Islet precursor cell (in vitro differentiated cells): ENCODE data around the gene STXBP2.

Experiments used
- DNase-seq: peaks from one replicate; pipeline ENCODE4 v3.0.0-alpha.2; 2018

Gene STXBP2

DNA sequence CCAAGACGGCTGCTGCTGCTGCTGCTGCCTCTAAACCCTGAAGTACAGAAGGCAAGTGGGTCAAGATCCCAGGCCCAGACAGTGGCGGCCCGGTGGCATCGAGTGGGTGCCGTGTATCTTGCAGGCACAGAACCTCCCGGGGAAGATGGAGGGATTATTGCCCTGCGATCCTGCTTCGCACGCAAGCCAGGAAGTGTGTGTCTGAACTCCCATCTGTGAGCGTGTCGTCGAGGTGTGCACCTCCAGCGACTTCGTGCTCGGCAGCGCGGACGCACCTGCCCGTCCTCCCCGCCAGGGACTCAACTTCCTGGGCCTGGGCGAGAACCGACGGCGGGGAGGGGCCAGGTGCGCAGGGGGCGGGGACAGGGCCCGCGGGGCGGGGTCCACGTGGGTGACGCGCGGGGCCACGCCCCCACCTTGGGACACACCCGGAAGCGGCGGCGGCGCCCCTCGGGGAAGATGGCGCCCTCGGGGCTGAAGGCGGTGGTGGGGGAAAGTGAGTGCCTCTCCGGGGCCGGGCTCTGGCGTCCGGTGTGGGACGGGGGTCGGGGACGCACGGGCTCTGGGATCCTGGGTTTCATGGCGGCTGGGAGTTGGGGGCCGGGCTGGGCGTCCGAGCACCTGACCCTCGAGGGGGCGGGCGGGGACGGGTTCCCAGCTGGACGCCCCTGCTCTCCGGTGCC lies at the start of gene STXBP2:
TSS of gene STXBP2 (plus strand) at position 420 of the 683 bp plus-strand sequence. CDS start at position 460, 40 bp downstream.
- peak; percentile 91 for DNase-seq

DNA sequence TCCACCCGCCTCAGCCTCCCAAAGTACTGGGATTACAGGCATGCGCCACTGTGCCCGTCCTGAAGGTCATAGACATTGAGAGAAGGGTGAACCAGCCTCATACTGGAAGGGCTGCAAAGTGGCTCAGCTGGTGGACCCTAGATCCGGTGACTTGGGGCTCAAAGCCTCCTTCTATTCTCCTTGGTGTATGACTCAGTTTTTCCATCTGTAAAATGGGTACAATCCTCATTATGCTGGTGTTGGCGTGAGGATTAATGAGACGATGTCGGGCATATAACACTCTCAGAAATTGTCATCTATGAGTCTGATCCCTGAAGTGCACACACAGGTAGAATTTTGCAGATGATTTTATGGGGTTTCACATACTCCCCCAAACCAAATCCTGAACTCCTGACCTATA lies 47.1 kb upstream of the STXBP2 start:
- no peak for DNase-seq

DNA sequence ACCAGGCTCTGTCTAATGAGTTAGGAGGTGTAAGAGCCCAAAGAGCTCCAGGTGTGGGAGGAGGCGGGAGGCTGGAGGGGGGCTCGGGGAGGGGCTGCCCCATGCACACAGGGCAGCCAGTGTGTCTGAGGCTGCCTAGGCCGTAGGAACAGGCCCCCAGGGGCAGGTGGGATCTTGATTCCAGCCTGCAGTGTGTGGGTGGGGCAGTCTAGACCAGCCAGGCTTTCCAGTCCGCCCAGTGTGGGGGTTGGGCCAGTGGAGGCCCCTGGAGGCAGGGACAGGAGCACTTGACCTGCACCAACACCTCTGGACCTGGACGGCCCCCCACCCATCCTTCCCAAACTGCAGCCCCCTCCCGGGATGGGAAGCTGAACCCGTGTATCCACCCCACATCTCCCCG lies 46.7 kb upstream of the STXBP2 start:
- peak; percentile 89 for DNase-seq

DNA sequence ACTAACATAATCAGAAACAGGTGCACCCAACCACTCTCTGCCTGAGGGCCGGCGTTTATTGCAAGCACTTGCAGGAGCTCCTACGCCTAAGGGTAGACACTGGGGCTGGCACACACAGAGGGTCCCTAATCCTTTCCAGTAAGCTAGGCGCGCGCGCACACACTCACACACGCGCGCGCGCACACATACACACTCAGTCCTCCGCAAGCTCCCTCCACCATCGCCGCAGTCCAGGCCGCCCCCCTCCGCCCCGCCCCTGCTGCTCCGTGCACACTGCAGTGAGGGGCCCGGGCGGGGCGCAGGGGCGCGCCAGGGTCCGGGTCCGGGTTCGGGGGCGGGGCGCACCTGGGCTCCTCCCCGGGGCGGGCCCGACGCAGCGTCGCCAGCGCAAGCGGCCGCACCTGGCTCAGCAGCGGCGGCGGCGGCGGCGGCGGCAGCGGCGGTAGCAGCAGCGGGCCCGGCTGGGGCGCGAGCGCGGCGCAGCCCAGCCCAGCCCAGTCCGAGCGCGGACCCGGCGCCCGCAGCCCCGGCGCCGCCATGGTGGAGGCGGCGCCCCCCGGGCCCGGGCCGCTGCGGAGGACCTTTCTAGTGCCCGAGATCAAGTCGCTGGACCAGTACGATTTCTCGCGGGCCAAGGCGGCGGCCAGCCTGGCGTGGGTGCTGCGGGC lies 41.3 kb upstream of the STXBP2 start, which contains the start of gene CAMSAP3:
TSS of gene CAMSAP3 (plus strand) at position 398 of the 668 bp plus-strand sequence. CDS start at position 538, 140 bp downstream.
- peak; percentile 81 for DNase-seq

DNA sequence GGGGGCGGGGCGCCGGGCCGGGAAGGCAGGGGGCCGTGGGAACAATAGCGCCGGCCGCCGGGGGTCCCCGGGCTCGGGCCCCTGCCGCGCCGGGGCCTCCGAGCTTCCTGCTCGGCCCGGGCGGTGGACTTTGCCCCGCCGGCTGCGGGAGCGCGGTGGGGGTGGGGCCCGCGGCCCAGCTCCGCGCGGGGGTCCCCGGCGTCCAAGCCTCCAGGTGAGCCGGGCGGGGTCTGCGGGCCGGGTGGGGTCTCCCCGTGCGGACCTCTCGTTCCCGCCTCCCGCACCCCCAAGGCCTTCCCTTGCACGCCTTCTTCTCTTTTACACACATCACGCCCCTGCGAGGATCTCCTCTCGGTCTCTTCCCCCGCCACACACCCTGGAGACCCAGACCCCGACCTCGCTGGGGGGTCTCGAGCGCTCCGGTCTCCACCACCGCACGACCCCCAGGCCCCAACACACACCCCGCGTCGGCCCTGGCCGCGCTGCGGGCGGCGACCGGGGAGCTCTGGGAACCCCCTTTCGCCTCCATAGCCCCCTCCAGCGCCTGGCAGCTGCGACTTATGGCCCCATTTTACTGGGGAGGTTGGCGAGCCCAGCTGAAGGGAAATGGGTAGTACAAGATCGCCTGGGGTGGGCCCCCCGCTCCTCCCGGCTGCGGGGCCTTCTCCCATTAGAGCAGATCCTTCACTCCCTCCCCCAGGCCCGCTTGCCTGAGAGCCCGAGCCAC lies 40.5 kb upstream of the STXBP2 start:
- no peak for DNase-seq

DNA sequence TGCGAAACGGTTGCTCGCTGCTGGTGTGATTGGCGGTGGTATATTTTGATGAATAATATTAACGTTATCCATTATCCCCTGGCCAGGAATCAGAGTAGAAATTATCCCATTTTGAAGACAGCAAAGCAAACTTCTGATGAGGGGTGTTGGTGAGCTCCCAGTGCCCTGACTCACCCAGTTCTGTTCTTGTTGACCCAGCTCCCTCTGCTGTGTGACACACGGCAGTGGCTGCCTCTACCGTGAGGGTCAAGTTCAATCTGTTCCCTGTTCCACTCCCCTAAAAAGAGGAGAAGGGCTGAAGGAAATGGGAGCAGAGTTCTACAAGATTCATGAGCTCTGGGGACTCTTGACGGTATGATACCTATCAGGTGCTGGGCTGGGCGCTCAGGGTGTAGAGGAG lies 39.2 kb upstream of the STXBP2 start:
- DNase-seq, result no peak

DNA sequence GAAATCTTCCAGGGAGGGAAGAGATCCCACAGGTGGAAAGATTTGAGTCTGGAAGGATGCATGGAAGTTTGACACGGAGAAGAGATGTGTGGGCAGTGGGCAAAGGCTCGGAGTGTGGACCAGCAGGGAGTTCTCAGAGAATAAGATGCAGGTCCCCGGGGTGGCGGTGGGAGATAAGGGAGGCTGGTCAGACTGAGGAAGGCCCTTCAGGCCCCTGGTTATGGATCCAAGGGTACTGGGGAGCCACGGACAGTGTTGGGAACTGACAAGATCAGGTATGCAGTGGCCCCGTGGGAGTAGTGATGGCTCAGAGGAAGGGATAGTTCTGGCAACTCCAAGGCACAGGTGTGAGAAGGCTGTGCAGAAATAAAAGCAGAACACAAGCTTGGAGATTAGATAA lies 38.7 kb upstream of the STXBP2 start:
- no peak for DNase-seq

DNA sequence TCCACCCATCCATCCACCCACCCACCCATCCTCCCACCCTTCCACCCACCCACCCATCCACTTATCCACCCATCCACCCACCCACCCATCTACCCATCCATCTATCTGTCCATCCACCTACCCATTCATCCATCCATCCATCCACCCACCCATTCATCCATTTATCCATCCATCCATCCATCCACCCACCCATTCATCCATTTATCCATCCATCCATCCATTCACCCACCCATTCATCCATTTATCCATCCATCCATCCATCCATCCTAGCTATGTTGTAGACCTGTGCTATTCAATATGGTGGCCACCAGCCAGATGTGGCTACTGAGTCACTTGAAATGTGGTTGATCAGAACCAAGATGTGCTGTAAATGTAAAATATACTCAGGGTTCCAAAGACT lies 36.2 kb upstream of the STXBP2 start:
- DNase-seq, result no peak

DNA sequence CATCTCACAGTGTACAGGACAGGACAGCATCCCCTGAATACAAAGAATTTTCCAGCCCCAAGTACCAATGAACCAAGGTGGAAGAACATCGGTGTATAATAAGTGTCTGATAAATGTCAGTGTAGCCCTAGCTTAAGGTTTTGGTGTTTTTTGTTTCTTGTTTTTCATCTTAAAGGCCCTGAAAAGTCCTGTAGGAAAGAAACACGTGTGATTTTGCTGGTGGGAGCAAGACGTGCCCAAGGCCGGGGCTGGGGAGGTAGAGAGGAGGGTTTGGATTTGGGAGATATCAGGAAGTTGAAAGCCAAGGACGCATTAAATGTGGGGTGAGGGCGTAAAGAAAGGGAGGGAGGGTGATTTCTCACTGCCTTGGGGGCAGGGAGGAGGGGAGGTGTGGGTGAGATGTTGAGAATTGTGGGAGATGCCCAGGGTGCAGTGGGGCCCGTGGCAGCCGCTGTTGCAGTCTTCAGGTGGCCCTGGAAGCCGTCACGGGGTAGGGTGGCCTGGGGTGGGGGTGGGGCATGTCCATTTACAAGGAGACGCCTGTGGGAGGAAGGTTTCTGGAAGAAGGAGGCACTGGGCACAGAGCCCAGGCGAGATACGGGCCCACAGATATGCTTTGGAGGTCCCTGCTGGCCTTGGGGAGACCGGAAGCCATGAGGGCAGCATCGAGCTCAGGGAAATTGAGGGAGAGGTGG lies 34.5 kb upstream of the STXBP2 start:
- DNase-seq, result no peak

DNA sequence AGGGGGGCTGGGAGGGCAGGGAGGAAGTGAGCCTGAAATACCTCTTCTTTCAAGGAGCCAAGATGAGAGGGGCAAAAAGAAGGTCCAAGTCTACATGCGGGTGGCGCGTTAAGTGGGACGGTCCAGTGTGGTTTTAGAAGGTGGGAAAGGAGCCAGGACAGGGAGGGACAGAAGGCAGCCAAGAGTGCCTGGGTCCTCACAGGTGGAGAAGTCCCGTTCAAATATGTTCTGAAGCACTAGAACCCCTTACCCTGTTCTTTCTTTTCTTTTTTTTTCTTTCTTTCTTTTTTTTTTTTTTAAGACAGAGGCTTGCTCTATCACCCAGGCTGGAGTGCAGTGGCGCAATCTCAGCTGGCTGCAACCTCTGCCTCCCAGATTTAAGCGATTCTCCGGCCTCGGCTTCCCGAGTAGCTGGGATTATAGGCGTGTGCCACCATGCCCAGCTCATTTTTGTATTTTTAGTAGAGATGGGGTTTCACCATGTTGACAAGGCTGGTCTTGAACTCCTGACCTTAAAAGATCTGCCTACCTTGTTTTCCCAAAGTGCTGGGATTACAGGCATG lies 33.9 kb upstream of the STXBP2 start:
- no peak for DNase-seq

DNA sequence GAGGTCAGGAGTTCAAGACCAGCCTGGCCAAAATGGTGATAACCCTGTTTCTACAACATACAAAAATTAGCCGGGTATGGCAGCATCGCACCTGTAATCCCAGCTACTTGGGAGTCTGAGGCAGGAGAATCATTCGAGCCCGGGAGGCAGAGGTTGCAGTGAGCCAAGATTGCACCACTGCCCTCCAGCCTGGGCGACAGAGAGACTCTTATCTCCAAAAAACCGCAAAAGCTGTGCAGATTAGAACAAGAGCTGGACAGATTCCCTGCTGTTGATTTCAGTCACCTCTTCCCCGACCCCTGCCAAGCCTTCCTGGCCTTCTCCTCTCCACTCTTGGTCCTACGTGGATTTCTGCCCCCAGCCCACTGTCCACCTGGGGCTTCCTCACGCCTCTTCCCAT lies 33.0 kb upstream of the STXBP2 start:
- DNase-seq, result no peak

DNA sequence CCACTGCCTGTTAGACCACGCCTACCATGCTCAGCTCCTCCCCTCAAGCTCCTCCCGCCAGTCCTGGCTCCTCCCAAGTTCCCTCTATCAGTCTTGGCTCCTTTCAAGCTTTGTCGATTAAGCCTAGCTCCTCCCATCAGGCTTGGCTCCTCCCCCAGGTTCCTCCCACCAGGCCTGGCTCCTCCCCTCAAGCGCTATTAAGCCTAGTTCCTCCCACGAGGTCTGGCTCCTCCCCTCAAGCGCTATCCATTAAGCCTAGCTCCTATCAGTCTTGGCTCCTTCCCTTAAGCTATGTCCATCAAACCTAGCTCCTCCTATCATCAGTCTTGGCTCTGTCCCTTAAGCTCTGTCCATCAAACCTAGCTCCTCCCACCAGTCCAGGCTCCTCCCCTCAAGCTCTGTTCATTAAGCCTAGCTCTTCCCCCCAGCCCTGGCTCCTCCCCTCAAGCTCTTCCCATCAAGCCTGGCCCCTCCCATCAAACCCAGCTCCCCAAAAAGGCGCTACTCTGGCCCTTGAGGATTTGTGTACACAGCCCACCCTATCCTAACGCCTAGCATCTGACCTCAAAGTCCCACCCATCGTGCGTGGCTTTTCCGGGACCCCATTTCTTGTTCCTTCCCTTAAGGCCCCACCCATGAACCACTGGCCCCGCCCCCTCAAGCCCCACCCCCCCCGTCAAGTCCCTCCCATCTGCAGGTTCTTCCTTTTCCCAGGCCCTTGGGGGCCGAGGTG lies 31.3 kb upstream of the STXBP2 start:
- DNase-seq, result peak; percentile 62

DNA sequence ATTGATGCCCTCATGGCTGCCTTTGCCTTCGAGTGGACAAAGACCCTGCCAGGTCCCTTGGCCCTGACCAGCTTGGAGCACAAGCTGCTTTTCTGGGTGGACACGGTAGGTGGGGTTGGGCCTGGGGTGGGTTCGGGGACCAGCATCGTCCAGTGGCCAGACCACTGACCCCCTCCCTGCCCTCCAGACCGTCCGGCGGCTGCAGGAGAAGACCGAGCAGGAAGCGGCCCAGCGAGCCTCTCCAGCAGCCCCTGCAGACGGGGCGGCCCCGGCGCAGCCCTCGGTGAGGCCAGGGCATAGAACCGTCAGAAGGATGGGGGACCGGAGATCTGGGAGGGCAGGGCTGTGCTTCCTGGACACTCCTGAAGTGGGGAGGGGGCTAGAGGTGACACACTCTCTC lies 30.6 kb upstream of the STXBP2 start:
- no peak for DNase-seq

DNA sequence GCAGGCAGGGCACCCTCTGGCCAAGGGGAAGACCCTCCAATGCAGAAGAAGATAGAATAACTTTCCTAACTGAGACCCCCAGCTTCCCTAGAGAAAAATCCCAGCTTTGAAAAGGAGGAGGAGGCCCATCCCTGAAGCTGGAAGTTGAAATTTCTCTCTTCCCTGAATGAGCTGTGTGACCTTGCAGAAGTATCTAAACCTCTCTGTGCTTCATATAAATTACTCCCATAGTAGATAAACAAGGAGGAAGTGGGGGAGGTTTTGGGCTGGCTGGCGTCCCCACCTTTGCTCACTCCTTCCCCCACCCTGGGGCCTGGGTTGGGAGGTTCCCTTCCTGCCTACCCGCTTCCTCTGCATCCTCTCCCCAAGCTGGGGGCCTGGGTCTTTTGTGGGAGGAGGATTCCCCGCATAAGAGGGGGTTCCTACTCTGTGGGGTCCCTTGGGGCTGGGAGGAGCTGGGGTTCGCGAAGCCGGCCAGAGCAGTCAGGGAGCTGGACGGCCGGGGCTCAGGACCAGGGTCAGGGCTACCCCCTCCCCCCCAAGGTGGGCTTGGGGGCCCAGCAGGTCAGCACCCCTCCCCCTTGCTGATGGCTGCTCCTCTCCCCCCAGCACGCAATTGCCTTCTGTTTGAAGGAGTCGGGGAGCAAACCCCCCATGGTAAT lies 29.6 kb upstream of the STXBP2 start:
- no peak for DNase-seq

DNA sequence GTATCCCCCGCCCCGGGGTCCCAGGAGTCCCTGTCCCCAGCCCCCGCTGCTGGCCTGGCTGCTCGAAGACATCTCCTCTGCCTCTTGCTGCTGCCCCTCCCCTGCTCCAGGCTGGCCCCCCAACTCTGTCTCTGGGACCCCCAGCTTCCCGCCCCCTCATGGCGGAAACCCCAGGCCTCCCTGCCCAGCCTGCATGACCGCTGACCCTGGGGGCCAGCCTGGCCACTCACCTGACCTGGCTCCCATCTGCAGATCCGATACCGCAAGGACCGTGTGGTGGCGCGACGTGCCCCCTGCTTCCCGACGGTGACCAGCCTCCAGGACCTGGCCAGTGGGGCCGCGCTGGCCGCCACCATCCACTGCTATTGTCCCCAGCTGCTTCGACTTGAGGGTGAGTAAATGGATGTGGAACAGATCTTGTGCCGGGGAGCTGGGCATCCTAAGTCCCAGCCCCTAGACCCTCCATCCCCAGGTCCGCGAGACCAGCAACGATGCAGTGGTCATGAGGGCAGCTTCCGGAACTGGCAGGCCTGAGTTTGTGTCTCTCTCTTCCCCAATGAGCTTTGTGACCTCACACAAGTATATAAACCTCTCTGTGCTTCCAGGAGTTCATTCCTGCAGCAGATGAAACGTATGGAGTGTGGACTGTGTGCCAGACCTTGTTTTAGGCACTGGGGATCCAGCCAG lies 28.9 kb upstream of the STXBP2 start:
- no peak for DNase-seq

DNA sequence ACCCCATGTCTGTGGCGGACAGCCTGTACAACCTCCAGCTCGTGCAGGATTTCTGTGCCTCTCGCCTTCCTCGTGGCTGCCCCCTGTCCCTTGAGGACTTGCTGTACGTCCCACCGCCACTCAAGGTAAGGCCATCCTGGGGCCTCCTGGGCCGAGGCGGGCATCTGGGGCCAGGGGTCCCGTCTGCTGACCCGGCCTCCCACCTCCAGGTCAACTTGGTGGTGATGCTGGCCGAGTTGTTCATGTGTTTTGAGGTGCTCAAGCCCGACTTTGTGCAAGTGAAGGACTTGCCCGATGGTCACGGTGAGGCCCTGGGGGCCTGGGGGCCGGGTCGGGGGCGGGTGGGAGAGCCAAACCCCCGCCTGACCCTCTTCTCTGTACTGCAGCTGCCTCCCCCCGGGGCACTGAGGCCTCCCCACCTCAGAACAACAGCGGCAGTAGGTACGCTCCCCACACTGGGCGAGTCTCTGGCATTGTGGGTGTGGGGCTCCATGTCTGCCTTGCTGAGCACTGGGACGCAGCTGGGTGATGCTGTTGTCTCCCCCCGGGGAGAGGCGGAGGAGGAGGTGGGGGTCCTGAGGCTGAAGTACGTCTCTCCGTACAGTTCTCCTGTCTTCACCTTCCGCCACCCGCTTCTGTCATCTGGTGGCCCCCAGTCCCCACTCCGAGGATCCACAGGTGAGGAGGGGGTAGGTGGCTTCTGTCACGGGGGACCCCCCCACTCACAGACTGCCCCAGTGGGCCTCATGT lies 26.2 kb upstream of the STXBP2 start:
- DNase-seq, result peak; percentile 52

DNA sequence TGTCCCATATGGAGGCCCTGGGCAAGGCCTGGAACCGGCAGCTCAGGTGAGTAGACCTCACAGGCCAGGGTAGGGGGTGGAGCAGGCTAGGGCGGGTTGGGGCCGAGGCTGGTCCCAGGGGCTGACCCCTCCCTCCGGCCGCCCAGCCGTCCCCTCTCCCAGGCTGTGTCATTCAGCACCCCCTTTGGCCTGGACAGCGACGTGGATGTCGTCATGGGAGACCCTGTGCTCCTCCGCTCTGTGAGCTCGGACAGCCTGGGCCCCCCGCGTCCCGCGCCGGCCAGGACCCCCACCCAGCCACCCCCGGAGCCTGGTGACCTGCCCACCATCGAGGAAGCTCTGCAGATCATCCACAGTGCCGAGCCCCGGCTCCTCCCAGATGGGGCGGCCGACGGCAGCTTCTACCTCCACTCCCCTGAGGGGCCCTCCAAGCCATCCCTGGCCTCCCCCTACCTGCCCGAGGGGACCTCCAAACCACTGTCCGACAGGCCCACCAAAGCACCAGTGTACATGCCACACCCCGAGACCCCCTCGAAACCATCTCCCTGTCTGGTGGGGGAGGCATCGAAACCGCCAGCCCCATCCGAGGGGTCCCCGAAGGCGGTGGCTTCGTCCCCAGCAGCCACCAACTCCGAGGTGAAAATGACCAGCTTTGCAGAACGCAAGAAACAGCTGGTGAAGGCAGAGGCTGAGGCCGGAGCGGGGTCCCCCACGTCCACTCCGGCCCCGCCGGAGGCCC lies 25.2 kb upstream of the STXBP2 start:
- peak; percentile 61 for DNase-seq

DNA sequence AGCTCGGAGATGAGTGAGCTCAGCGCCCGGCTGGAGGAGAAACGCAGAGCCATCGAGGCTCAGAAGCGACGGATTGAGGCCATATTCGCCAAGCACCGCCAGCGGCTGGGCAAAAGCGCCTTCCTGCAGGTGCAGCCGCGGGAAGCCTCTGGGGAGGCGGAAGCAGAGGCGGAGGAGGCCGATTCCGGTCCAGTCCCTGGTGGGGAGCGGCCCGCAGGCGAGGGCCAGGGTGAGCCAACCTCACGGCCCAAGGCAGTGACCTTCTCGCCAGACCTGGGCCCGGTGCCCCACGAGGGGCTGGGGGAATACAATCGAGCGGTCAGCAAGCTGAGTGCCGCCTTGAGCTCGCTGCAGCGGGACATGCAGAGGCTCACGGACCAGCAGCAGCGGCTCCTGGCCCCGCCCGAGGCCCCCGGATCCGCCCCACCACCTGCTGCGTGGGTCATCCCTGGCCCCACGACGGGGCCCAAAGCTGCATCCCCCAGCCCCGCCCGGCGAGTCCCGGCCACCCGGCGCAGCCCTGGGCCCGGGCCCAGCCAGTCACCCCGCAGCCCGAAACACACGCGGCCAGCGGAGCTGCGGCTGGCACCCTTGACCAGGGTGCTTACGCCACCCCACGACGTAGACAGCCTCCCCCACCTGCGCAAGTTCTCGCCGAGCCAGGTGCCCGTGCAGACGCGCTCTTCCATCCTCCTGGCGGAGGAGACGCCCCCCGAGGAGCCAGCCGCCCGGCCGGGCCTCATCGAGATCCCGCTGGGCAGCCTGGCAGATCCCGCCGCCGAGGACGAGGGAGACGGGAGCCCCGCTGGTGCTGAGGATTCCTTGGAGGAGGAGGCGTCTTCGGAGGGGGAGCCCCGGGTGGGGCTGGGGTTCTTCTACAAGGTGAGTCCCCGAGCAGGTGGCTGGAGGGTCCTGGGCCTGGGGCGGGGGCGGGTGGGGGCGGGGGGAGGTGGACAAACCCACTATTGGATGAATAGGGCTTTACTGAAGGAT lies 24.3 kb upstream of the STXBP2 start:
- no peak for DNase-seq
